Progenitor cell of endocrine pancreas (in vitro differentiated cells): Measurements from ENCODE around the gene PTPRM. TPM values are rescaled to one million over a fixed set of nuclear protein-coding genes. Genes with fewer than 3 reads are reported as not detected.

ENCODE experiments used
- DNase-seq: peaks from one replicate; pipeline ENCODE4 v3.0.0; 2021; ENCODE audit warnings: low spot score; ENCODE audit not compliant: unreplicated experiment
- H3K27ac Mint-ChIP-seq: 2 replicates; pipeline ENCODE4 v1.8.0; 2021; ENCODE audit warnings: mild to moderate bottlenecking, moderate library complexity, mixed read lengths
- H3K27me3 Mint-ChIP-seq: 2 replicates; pipeline ENCODE4 v1.8.0; 2021; ENCODE audit warnings: mixed read lengths
- H3K36me3 Mint-ChIP-seq: 2 replicates; pipeline ENCODE4 v1.8.0; 2022; ENCODE audit warnings: mixed read lengths; ENCODE audit not compliant: insufficient read depth
- H3K4me1 Mint-ChIP-seq: 2 replicates; pipeline ENCODE4 v1.8.0; 2021; ENCODE audit warnings: low read depth, mixed read lengths
- H3K4me3 Mint-ChIP-seq: 2 replicates; pipeline ENCODE4 v1.8.0; 2021; ENCODE audit warnings: low read depth, mild to moderate bottlenecking, moderate library complexity, mixed read lengths
- H3K9me3 Mint-ChIP-seq: 2 replicates; pipeline ENCODE4 v1.8.0; 2021; ENCODE audit warnings: low read depth, mixed read lengths
- CTCF ChIP-seq: fragments of 200-600 bp; sonication (generic); IDR thresholded peaks from one replicate; pipeline ENCODE4 v1.5.0; 2021; ENCODE audit warnings: antibody characterized with exemption, mild to moderate bottlenecking; ENCODE audit not compliant: unreplicated experiment
- total RNA-seq: library from RNA; stranded (reverse); gene quantifications from 2 replicates; pipeline ENCODE4 v1.2.1, GENCODE V29; 2021

The PTPRM gene
- total RNA-seq, 1 donor from 2014 or later, result 23.2 TPM

- no peak overlapping the region for H3K4me3 Mint-ChIP-seq
- H3K27me3 Mint-ChIP-seq, result no peaks in the 10 kb centered on the region
Measured at GRCh38 chr18:7990670-7991069, 423.6 kb downstream of the PTPRM start.

GRCh38 chr18:8001711-8002301, 434.7 kb downstream of the PTPRM start:
- peaks cover under 1% of the 10 kb centered on the region for H3K4me1 Mint-ChIP-seq
- no peak for TF ChIP-seq CTCF
- no peak overlapping the region for H3K4me3 Mint-ChIP-seq
- H3K27me3 Mint-ChIP-seq, result no peaks in the 10 kb centered on the region
- no peaks in the 10 kb centered on the region for H3K36me3 Mint-ChIP-seq
- no peaks in the 10 kb centered on the region for H3K9me3 Mint-ChIP-seq
- DNase-seq, result no peak
- no peak overlapping the region for H3K27ac Mint-ChIP-seq

More at GRCh38 chr18:7990670-7991069, 423.6 kb downstream of the PTPRM start:
- H3K9me3 Mint-ChIP-seq, result peaks cover 7% of the 10 kb centered on the region
- H3K4me1 Mint-ChIP-seq, result peaks cover 2% of the 10 kb centered on the region
- no peak for TF ChIP-seq CTCF
- DNase-seq, result no peak
- no peak overlapping the region for H3K27ac Mint-ChIP-seq
- H3K36me3 Mint-ChIP-seq, result peaks cover 1% of the 10 kb centered on the region

- no peak for DNase-seq
- no peak for TF ChIP-seq CTCF
- Mint-ChIP-seq H3K4me1 (peaks cover 11% of the 10 kb centered on the region), H3K27me3 (no peaks in the 10 kb centered on the region), H3K36me3 (no peaks in the 10 kb centered on the region), H3K27ac (no peak overlapping the region), H3K9me3 (no peaks in the 10 kb centered on the region), H3K4me3 (no peak overlapping the region)
Measured at GRCh38 chr18:8003878-8004675, 437.0 kb downstream of the PTPRM start.

GRCh38 chr18:8004792-8005191, 437.7 kb downstream of the PTPRM start:
- Mint-ChIP-seq H3K36me3 (no peaks in the 10 kb centered on the region), H3K27ac (no peak overlapping the region), H3K9me3 (no peaks in the 10 kb centered on the region), H3K4me1 (peaks cover 11% of the 10 kb centered on the region), H3K27me3 (no peaks in the 10 kb centered on the region), H3K4me3 (no peak overlapping the region)
- DNase-seq, result no peak
- TF ChIP-seq CTCF, result no peak

- no peak for TF ChIP-seq CTCF
- no peak overlapping the region for H3K4me3 Mint-ChIP-seq
- H3K9me3 Mint-ChIP-seq, result no peaks in the 10 kb centered on the region
- no peaks in the 10 kb centered on the region for H3K36me3 Mint-ChIP-seq
- no peaks in the 10 kb centered on the region for H3K27me3 Mint-ChIP-seq
- H3K4me1 Mint-ChIP-seq, result peaks cover 11% of the 10 kb centered on the region
- H3K27ac Mint-ChIP-seq, result no peak overlapping the region
- no peak for DNase-seq
Measured at GRCh38 chr18:8005870-8006569, 438.9 kb downstream of the PTPRM start.
